Karpas-422 (cell line): Measurements from ENCODE around the gene MFSD2A. TPM values are rescaled to one million over a fixed set of nuclear protein-coding genes. Genes with fewer than 3 reads are reported as not detected.
A peak's percentile ranks its signal among the peaks of the same experiment; 100 is the strongest.

Experiments used
- DNase-seq: peaks from one replicate; pipeline ENCODE4 v3.0.0-alpha.2; 2015
- H2AFZ ChIP-seq: fragments of 200-600 bp; sonication (generic); 2 replicates; pipeline ENCODE4 v1.6.1; 2014; ENCODE audit warnings: antibody characterized with exemption, low read length, mixed read lengths
- H3K27ac ChIP-seq: fragments of 200-600 bp; sonication (generic); 2 replicates; pipeline ENCODE4 v1.5.1; 2014; ENCODE audit warnings: mild to moderate bottlenecking, low read length, moderate library complexity
- H3K27me3 ChIP-seq: fragments of 200-600 bp; sonication (generic); 2 replicates; pipeline ENCODE4 v1.6.1; 2014; ENCODE audit warnings: low read length, mixed read lengths
- H3K36me3 ChIP-seq: fragments of 200-600 bp; sonication (generic); 2 replicates; pipeline ENCODE4 v1.6.1; 2014; ENCODE audit warnings: low read length, mixed read lengths; ENCODE audit not compliant: insufficient read depth
- H3K4me1 ChIP-seq: fragments of 200-600 bp; sonication (generic); 2 replicates; pipeline ENCODE4 v1.6.1; 2014; ENCODE audit warnings: mild to moderate bottlenecking, low read length, mixed read lengths
- H3K4me2 ChIP-seq: fragments of 200-600 bp; sonication (generic); 2 replicates; pipeline ENCODE4 v1.6.1; 2014; ENCODE audit warnings: low read length, low read depth, mild to moderate bottlenecking; ENCODE audit not compliant: poor library complexity, severe bottlenecking
- H3K4me3 ChIP-seq: fragments of 200-600 bp; sonication (generic); 2 replicates; pipeline ENCODE4 v1.5.1; 2014; ENCODE audit warnings: mild to moderate bottlenecking, antibody characterized with exemption, low read length, mixed read lengths
- H3K79me2 ChIP-seq: fragments of 200-600 bp; sonication (generic); 2 replicates; pipeline ENCODE4 v1.6.1; 2014; ENCODE audit warnings: mild to moderate bottlenecking, low read length, mixed read lengths
- H3K9ac ChIP-seq: fragments of 200-600 bp; sonication (generic); 2 replicates; pipeline ENCODE4 v1.6.0; 2014; ENCODE audit warnings: low read length
- H3K9me2 ChIP-seq: fragments of 200-600 bp; sonication (generic), shearing (Covaris generic); replicated peaks from 2 replicates; pipeline ENCODE4 v1.6.0; 2014; ENCODE audit warnings: mild to moderate bottlenecking, low read length, moderate library complexity; ENCODE audit not compliant: insufficient read depth
- H3K9me3 ChIP-seq: fragments of 300-700, 200-600 bp; sonication (generic); 2 replicates; pipeline ENCODE4 v1.6.1; 2014; ENCODE audit warnings: low read length, mixed read lengths
- H4K20me1 ChIP-seq: fragments of 200-600 bp; sonication (generic); 2 replicates; pipeline ENCODE4 v1.6.1; 2014; ENCODE audit warnings: mild to moderate bottlenecking, antibody characterized with exemption, low read length, low read depth; ENCODE audit not compliant: insufficient read depth
- total RNA-seq: library from RNA; depleted of rRNA; stranded (reverse); fragments of >200 nt; shearing (Covaris generic); gene quantifications from 2 replicates; pipeline ENCODE4 v1.2.3, GENCODE V29; 2014; ENCODE audit warnings: low replicate concordance

Gene MFSD2A
- total RNA-seq, 1 experiment from 2014 or later, result 20.8 TPM

- no peaks in the 10 kb centered on the region for H3K27me3 ChIP-seq
- H3K79me2 ChIP-seq, result no peaks in the 10 kb centered on the region
- H3K36me3 ChIP-seq, result no peaks in the 10 kb centered on the region
- no peaks in the 10 kb centered on the region for H3K4me1 ChIP-seq
- no peak overlapping the region for H3K27ac ChIP-seq
- no peak overlapping the region for H3K9ac ChIP-seq
- no peaks in the 10 kb centered on the region for H4K20me1 ChIP-seq
- H3K9me3 ChIP-seq, result no peaks in the 10 kb centered on the region
- H2AFZ ChIP-seq, result no peak overlapping the region
- H3K4me3 ChIP-seq, result no peak overlapping the region
- H3K4me2 ChIP-seq, result no peak overlapping the region
- no peaks in the 10 kb centered on the region for H3K9me2 ChIP-seq
- DNase-seq, result peak; percentile 90
These were observed 35.4 kb upstream of the MFSD2A start for GRCh38 chr1:39919545-39919944.

GRCh38 chr1:39922251-39922688 is 32.7 kb upstream of the MFSD2A start:
- Histone ChIP-seq H2AFZ (no peak overlapping the region), H3K36me3 (no peaks in the 10 kb centered on the region), H3K4me1 (no peaks in the 10 kb centered on the region), H3K9ac (no peak overlapping the region), H3K79me2 (no peaks in the 10 kb centered on the region), H3K27me3 (no peaks in the 10 kb centered on the region), H3K9me3 (no peaks in the 10 kb centered on the region), H3K4me2 (no peak overlapping the region), H3K27ac (no peak overlapping the region), H3K9me2 (no peaks in the 10 kb centered on the region), H3K4me3 (no peak overlapping the region), H4K20me1 (no peaks in the 10 kb centered on the region)
- no peak for DNase-seq

- H3K9me3 ChIP-seq, result no peaks in the 10 kb centered on the region
- H3K27me3 ChIP-seq, result no peaks in the 10 kb centered on the region
- no peak for DNase-seq
- H3K79me2 ChIP-seq, result no peaks in the 10 kb centered on the region
- H3K4me3 ChIP-seq, result no peak overlapping the region
- H3K36me3 ChIP-seq, result no peaks in the 10 kb centered on the region
- no peaks in the 10 kb centered on the region for H3K4me1 ChIP-seq
- H3K9me2 ChIP-seq, result no peaks in the 10 kb centered on the region
- no peaks in the 10 kb centered on the region for H4K20me1 ChIP-seq
- no peak overlapping the region for H3K4me2 ChIP-seq
- H2AFZ ChIP-seq, result no peak overlapping the region
- H3K27ac ChIP-seq, result no peak overlapping the region
- H3K9ac ChIP-seq, result no peak overlapping the region
These were observed 29.1 kb upstream of the MFSD2A start for GRCh38 chr1:39925721-39926342.

- Histone ChIP-seq H3K9me3 (no peaks in the 10 kb centered on the region), H4K20me1 (no peaks in the 10 kb centered on the region), H3K4me2 (no peak overlapping the region), H3K27me3 (no peaks in the 10 kb centered on the region), H3K9me2 (no peaks in the 10 kb centered on the region), H3K4me3 (no peak overlapping the region), H3K79me2 (no peaks in the 10 kb centered on the region), H3K36me3 (no peaks in the 10 kb centered on the region), H2AFZ (no peak overlapping the region), H3K9ac (no peak overlapping the region), H3K27ac (no peak overlapping the region), H3K4me1 (no peaks in the 10 kb centered on the region)
- DNase-seq, result no peak
These were observed 28.6 kb upstream of the MFSD2A start for GRCh38 chr1:39926343-39926793.

- Histone ChIP-seq H3K27me3 (no peaks in the 10 kb centered on the region), H3K9me3 (no peaks in the 10 kb centered on the region), H2AFZ (no peak overlapping the region), H3K9me2 (no peaks in the 10 kb centered on the region), H3K4me2 (no peak overlapping the region), H3K79me2 (no peaks in the 10 kb centered on the region), H3K27ac (no peak overlapping the region), H4K20me1 (no peaks in the 10 kb centered on the region), H3K36me3 (no peaks in the 10 kb centered on the region), H3K9ac (no peak overlapping the region), H3K4me3 (no peak overlapping the region), H3K4me1 (no peaks in the 10 kb centered on the region)
- DNase-seq, result no peak
These were observed 28.1 kb upstream of the MFSD2A start for GRCh38 chr1:39926820-39927219.

- no peak overlapping the region for H3K9ac ChIP-seq
- no peaks in the 10 kb centered on the region for H3K79me2 ChIP-seq
- no peaks in the 10 kb centered on the region for H4K20me1 ChIP-seq
- H3K4me1 ChIP-seq, result no peaks in the 10 kb centered on the region
- H3K36me3 ChIP-seq, result no peaks in the 10 kb centered on the region
- no peak overlapping the region for H2AFZ ChIP-seq
- H3K9me2 ChIP-seq, result no peaks in the 10 kb centered on the region
- H3K4me3 ChIP-seq, result no peak overlapping the region
- H3K9me3 ChIP-seq, result no peaks in the 10 kb centered on the region
- H3K27me3 ChIP-seq, result no peaks in the 10 kb centered on the region
- no peak overlapping the region for H3K4me2 ChIP-seq
- DNase-seq, result no peak
- H3K27ac ChIP-seq, result no peak overlapping the region
These were observed 27.4 kb upstream of the MFSD2A start for GRCh38 chr1:39927538-39927937.

GRCh38 chr1:39928809-39929587 is 25.9 kb upstream of the MFSD2A start:
- Histone ChIP-seq H3K27ac (no peak overlapping the region), H3K79me2 (no peaks in the 10 kb centered on the region)

GRCh38 chr1:39933956-39934941 is 20.7 kb upstream of the MFSD2A start:
- no peak overlapping the region for H3K4me2 ChIP-seq

More at GRCh38 chr1:39928809-39929587, 25.9 kb upstream of the MFSD2A start:
- Histone ChIP-seq H2AFZ (no peak overlapping the region), H3K9me3 (no peaks in the 10 kb centered on the region), H3K4me3 (no peak overlapping the region), H4K20me1 (no peaks in the 10 kb centered on the region), H3K9ac (no peak overlapping the region), H3K4me1 (no peaks in the 10 kb centered on the region), H3K9me2 (no peaks in the 10 kb centered on the region), H3K4me2 (no peak overlapping the region), H3K27me3 (no peaks in the 10 kb centered on the region), H3K36me3 (no peaks in the 10 kb centered on the region)
- no peak for DNase-seq

More at GRCh38 chr1:39933956-39934941, 20.7 kb upstream of the MFSD2A start:
- no peak overlapping the region for H3K9ac ChIP-seq
- H3K4me3 ChIP-seq, result no peak overlapping the region
- H3K27me3 ChIP-seq, result no peaks in the 10 kb centered on the region
- H3K79me2 ChIP-seq, result no peaks in the 10 kb centered on the region
- no peaks in the 10 kb centered on the region for H3K4me1 ChIP-seq
- H2AFZ ChIP-seq, result no peak overlapping the region
- H4K20me1 ChIP-seq, result no peaks in the 10 kb centered on the region
- H3K9me3 ChIP-seq, result no peaks in the 10 kb centered on the region
- DNase-seq, result no peak
- no peak overlapping the region for H3K27ac ChIP-seq
- H3K36me3 ChIP-seq, result no peaks in the 10 kb centered on the region
- H3K9me2 ChIP-seq, result no peaks in the 10 kb centered on the region
